Activated CD8-positive, alpha-beta memory T cell treated with anti-CD3 and anti-CD28 coated beads, Interleukin-2, amount 50 U/mL, for 48 hours (primary cell): ENCODE data around the gene UBXN10.
"Not testable (repeated sequence)": the region's sequence is repeated elsewhere in the genome, so short reads cannot be mapped to it uniquely, and the experiment has no call there.

Source experiments
- DNase-seq: peaks from one replicate; pipeline ENCODE4 v3.0.0-alpha.2; 2020

UBXN10 gene

DNA sequence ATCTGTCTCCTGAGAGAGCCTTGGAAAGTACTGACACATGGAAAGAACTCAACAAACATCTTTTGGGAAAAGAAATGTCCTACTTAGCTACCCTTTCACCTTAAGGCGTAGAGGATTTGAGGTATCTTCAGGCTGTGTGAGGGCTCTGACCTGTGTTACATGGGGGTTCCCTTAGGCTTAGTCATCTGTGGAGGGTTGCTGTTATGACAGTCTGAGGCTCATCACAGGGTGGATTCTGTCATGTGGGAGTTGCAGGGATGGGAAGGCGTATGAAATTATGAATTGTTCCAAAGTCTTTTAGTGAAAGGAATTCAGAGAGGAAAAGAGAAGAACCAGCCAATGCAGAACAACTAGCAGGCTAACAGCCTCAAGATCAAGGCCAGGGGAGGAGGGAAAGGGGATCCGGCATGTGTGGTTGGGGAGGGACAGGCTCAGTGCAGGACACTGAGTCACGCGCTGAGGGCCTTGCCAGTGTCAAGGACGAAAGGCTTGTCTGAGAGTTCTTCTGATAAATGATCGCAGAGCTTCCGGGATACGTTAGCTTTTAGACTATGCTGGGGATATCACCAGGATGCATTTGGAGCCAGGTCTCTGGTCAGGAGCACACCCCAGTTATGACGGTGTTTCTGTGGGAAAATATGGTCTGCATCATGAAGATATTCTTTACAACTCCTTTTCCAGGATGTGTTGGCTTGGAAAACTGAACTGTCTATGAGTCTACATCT lies 25.0 kb downstream of the UBXN10 start:
- no peak for DNase-seq

DNA sequence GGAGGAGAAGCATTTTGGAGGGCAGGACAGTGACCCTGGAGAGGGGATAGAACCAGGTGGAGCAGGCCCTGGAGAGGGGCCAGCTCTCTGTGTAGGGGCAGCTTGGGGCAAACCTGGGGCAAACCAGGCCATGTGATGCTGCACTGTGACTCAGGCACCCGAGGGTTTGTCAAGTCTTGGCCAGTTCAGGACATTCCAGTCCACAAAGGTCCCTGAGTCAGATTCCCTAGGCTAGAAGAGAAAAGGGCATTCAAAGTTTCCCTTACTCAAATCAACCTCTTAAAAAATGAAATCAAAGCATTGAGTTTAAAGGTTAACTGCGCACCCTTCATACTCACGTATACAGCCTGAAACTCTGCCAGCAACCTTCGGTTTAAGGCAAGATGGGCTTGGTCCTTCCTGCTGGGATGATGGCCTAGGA lies 25.6 kb downstream of the UBXN10 start:
- DNase-seq, result no peak

DNA sequence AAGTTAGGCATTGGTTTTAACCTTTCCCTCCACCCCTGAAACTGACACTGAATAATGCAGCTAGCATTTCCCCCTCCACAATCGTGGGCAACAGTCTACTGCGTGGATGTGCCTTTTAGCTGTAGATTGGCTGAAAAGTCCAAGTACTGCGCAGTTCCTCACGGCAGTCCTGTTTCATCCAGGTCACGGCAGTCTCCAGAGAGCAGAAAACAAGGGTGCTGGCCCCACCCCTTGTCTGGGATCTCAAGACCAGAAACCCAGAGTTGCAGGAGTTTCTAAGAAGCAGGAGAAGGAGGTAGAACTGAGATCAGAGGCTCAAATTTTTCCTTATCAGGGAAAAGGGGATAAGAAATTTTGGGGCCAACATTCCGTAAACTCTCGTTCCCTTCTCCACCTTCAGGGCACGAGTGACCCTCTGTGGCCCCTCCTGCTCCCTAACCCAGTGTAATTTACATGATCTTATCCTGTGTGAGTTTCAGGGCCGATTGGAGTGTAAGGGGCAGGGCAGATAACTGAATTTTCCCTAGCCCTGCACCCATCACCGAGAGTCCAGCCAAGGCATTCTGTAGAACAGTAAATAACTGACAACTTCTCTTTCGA lies 26.3 kb downstream of the UBXN10 start:
- no peak for DNase-seq

DNA sequence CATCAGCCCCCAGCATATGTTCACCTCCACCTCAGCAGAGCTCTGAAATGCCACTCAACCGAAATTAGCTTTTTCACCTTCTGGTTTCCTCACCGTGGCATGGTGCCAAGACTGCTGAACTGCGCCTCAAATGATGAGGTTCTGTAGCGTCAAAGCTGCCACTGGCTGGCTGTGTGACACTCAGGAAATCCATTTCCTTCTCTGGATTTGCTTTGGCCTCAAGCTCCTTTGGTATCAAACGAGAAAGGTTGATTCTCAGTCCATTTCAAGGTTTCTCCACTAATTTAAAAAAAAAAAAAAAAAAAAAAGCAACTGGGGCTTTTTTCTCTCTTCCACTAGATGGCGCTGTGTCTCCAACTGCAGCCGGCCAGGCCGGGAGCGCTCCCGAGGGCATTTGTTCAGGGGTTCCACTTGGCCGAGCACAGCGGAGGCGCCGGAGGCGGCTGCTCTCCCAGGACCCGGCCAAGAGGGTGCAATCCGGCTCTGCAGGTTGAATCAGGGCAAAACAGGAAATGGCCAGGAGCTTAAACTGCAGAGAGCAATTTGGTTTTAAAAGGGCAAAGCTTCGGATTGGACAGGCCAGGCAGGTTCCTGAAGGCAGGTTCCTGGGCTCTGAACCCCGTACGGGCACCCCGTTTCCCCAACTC lies 26.9 kb downstream of the UBXN10 start:
- peak; percentile 73 for DNase-seq

DNA sequence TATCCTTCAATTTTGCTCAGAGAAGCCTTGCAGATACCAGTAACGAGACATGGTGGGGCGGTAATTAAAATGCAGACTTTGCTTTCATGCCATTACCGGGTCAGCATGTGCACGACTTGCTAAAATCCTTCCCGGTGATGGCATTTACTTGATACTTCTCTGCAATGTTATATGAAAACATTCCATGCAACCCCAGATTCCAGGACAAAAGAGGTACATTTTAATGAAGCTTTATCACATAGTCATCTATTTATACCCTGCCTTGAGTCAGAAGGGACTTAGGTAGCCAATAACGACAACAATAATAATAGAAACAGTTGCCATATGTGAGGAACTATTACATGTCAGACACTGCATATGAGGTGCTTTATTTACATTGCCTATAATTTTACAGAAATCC lies 29.8 kb downstream of the UBXN10 start:
- no peak for DNase-seq

DNA sequence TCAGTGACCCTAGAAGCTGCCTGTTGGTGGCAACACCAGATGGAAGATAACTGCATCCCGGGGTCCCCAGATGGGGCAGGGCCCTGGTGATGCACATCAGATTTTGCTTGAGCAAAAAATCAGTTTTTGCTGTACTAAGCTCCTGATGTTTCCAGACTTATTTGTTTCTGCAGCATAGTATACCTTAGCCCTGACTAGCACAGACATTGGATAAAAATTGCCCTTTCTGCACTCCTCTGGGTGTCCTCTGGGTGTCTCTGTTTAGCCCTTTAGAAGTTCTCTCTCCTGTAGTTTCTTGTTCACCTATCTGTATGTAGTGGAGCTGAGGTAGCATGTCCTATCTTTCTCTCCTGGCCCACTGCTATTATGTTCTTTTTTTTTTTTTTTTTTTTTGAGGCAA lies 30.7 kb downstream of the UBXN10 start:
- no peak for DNase-seq

DNA sequence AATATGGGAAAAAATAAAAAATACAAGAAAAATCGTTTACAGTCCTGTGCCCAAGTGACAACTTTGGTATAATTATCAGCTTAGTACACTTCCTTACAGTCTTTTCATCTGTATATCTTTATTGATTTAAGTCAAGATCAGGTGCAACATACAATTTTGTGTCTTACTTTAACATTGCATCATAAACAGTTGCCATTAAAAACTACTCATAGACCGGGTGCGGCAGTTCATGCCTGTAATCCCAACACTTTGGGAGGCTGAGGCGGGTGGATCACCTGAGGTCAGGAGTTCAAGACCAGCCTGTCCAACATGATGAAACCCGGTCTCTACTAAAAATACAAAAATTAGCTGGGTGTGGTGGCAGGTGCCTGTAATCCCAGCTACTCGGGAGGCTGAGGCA lies 33.2 kb downstream of the UBXN10 start:
- DNase-seq, result not testable (repeated sequence)

DNA sequence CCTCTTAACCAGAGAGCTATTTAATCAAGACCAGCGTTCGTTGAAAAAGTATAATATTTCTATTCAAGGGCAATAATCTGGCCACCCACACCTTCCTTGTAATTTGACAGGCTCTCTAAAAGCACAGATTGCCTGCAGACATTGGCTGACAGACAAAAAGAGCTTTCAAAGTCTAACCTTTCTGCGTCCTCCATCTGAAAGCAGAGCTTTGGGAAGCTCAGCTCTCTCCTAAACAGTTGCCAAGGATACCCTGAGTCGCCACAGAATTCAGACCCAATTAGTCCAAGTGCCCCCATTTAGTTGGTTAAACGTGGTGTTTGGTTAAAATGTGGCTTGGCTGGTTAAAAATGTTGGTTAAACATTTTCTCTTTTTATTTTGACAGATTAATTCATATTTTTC lies 34.1 kb downstream of the UBXN10 start:
- DNase-seq, result no peak

DNA sequence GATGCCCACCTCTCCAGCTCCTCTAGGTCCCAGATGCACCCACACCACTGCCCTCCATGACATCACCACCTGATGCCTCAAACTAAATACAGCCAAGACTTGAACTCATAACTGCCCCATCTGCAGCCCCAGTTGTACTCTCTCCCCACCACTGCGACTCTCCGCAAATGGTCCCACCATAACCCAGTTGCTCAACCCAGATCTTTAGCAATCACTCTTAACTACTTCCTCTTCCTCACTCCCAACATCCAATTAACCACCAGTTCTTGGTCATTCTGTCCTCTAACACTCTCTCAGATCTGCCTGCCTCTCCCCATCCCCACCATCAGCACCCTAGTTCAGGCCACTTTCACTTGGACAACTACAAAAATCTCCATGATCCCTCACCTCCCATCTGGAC lies 37.2 kb downstream of the UBXN10 start:
- no peak for DNase-seq

DNA sequence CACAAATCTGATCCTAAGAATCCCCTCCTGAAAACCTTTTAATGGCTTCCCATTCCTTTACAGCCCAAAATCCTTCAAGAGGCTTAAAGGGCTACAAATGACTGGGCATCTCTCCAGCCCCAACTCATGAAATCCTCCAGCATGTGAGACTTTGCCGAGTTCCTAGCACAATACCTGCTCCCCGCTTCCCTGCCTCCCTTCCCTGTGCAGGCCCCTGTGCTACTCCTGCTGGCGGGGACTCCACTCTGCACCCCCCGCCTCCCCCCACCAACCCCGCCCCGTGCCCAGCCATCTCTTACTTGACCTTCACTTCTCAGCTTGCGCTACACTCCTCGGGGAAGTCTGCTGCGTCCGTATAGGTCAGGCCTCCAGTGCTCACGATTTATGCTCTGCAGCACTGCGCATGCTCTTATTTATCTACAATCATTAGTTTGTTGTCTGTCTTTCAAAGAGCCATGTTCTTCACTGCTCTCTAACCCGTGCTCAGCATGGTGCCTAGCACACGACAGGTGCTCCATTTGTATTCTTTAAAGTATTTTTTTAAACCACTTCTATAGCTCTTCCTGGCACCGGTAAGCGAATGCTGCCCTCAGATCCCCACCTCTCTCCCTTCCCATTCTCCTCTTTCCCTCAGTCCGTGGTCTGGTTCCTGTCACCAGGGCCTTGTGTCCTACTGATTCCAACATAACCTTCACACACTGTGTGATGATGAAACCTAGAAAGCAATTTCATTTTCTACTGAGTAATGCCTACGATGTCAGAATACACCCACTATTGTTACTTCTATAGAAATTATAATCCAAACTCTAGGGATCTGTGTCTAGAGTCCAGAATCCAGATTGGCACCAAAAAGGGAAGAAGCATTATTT lies 37.9 kb downstream of the UBXN10 start:
- DNase-seq, result no peak

DNA sequence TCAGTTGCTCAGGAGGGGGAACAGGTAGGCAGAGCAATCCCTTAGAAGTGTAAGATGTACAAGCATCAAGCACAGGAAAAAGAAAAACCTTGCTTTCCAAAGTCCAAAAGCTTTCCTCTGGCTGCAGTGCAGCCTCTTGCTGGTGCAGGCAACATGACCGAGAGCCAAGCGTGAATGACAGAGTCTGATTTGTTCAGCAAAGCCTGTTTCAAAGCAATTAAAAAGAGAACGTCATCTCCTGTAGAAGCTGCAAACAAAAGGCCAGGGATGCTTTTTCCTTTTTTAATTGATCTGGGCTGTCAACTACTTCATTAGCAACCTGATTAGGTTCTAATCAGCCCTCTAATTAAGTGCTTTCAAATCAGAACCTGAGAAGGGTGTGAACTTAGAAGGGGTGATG lies 38.6 kb downstream of the UBXN10 start:
- DNase-seq, result no peak

DNA sequence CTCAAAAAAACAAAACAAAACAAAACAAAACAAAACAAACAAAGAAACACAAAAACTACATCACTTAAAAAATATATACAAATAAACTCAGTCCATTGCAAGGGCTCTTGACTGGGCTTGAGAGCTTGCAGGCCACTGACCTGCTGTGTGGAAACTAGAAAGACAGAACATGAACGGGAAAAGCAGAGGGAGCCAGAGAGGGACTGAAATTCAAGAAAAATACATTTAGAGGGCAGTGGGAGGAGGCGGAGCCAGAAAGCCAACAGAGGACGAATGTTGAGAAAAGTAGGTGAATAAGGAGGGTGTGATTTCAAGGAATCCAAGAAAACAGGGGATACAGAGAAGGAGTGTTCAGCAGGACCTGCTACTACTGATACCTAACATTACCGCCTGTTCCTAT lies 41.8 kb downstream of the UBXN10 start:
- no peak for DNase-seq

DNA sequence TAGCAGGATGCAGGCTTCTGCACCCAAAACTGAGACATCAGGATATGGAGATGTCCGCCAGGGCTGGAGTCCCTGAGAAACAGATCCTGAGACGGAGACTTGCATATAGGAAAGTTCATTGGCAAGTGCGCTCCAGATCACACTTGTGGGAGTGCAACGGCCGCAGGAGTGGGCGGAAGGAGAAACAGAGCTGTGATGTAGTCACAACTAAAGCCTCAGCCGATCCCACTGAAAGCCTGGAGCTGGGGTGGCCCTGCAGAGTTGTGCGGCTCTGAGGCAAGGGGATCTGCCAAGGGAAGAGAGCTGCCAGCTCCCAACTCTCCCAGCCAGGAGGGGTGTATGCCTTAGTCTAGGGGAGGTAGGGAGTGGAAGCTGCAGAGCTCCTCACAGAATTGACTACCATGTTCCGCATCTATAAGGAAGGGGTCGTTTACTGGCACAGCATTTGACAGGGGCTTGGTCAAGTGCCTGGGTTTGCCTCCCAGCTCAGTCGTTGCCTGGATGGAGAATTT lies 42.5 kb downstream of the UBXN10 start:
- no peak for DNase-seq

DNA sequence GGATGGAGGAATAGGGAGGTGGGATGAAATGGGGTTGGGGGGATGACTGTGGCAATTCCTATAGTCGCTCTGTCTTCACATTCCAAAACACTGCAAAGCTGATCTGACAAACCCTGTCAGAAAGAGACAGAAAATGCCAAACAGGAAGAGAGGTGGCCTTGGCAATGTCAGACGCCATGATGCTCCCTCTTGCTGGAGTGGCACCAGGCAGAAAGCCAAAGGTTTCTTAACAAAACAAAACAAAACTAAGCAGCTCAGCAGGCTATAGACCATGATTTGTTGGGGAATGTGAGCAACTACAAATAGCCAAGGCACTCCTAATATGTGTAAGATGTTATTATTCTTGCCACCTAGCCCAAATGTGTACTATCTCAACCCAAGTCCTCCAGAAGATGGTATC lies 43.3 kb downstream of the UBXN10 start:
- no peak for DNase-seq

DNA sequence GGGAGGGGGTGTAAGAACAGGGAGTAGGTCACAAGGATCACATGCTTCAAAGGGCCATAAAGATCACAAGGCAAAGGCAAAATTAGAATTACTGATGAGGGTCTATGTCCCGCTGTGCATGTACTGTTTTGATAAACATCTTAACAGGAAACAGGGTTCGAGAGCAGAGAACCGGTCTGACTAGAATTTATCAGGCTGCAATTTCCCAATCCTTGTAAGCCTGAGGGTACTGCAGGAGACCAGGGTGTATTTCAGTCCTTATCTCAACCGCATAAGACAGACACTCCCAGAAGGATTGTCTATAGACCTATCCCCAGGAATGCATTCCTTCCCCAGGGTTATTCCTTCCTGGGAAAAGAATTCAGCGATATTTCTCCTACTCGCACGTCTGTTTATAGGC lies 46.7 kb downstream of the UBXN10 start:
- DNase-seq, result not testable (repeated sequence)

DNA sequence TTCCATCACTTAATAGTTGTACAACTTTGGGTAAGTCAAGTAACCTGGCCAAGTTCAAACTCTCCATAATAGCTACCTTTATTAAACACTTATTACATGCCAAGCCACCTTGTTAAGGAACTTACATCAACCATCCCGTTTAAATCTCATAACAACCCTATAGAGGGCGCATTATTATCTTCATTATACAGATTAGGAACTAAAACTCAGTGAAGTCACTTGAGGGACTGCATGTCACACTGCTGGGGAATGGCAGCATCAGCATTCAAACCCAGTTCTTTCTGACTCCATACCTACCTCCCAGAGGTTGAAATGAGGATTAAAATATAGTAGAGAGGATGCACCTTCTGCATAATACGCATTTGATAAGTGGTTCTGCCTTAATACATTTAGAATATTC lies 47.5 kb downstream of the UBXN10 start:
- no peak for DNase-seq

DNA sequence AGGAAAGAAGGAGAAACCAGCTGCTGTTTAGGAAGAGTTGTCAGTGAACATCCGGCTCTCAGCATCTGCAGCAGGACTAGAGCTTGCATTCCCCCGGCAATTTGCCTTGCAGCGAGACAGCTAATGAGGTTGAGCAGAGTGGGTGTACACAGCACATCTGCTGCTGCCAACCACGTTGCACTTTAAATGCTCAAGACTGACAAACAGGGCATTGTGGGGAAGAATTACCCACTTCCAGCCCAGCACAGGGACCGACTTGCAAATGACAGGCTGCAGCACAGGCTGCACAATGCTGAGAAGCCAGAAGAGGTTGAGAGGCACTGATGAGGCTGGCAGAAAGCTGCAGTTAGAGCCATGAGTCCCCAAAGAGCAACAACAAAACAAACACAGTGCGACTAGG lies 48.0 kb downstream of the UBXN10 start:
- DNase-seq, result no peak

DNA sequence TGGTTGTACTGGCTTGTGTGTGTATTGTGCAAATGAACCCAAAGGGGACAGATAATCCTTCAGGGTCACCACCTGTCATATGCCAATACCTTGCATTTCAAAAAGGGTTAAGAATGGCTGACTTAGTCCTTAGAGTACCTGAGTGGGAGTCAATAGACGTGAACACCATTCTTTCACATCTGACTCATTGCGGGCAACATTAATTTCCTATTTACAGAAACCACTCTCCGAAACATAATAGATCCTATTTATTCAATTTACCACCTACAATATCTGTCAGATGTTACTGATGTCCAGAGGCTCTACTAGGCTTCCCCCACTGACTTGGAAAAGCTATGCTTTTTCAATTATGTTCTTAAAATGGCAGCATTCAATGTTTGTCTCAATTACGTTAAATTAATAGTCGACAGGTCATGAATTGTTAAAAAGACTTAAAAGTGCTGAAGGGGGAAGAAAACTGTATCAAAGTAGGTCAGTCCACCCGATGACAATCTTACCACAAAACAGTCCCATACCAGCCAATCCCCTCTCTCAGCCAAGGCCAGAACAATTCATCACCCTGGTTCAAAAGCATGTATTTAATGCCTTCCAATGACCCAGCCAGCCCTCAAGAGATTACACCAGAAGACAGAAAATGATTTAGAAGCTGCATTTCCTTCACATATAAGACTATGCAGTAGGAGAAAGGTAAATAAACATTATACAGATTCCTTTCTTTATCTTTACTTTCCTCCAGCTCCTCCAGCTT lies 49.1 kb downstream of the UBXN10 start:
- DNase-seq, result no peak

DNA sequence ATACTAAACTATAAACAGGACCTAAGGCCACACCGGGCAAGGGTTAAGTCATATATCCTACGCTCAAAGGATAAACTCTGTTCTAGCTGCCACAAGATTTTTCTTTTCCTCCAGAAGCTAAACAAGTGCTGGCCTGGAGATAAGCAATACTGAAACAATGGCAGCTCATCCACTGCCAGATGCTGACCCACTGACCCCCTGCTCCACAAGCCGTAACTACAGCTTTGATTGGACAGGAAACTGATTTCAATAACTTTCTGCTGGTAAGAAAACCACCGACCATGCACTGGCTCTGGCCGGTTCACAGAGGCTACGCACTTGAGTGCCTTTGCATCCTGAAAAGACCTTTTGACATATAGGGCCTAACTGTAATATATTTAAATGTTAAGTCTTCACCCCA lies 51.8 kb downstream of the UBXN10 start:
- DNase-seq, result no peak

DNA sequence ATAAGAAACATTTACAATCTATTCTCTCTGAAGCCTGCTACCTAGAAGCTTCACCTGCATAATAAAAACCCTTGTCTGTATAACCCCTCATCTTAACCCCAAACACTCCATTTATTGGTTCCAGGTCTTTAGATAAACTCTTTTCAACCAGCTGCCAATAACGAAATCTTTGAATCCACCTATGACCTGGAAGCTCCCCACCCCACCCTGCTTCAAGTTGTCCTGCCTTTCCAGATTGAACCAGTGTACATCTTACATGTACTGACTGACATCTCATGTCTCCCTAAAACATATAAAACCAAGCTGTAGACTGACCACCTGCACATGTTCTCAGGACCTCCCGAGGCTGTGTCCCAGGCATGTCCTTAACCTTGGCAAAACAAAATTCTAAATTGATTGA lies 54.1 kb downstream of the UBXN10 start:
- DNase-seq, result no peak

DNA sequence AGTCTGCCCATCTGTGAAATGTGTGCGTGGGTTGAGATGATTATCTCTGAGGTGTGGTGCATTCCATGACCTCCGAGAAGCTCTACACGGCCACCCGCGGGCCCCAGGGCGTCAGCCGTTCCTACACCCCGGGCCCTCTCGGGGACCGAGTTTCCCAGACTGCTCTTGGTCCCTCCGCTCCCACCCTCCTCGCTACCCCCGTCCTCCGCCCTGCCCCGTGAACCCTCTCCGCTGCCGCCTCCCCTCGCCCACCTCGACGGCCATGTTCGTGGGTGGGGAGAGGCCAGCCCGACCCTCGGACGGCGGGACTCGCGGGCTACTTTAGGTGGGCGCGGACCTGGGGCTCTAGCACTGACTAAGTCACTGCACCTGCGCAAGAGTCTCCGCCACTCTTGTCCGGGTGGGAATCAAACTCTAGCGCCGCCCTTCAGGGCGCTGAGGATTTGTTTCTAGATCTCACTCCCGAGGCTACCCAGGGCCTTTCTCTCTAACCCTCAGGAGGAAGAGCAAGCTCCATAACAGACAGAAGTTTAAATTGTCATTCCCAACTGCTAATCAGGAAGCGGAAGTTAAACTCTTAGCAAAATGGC lies 57.1 kb downstream of the UBXN10 start:
- DNase-seq, result no peak
